ENCODE data around the gene PSMD11.

DNA sequence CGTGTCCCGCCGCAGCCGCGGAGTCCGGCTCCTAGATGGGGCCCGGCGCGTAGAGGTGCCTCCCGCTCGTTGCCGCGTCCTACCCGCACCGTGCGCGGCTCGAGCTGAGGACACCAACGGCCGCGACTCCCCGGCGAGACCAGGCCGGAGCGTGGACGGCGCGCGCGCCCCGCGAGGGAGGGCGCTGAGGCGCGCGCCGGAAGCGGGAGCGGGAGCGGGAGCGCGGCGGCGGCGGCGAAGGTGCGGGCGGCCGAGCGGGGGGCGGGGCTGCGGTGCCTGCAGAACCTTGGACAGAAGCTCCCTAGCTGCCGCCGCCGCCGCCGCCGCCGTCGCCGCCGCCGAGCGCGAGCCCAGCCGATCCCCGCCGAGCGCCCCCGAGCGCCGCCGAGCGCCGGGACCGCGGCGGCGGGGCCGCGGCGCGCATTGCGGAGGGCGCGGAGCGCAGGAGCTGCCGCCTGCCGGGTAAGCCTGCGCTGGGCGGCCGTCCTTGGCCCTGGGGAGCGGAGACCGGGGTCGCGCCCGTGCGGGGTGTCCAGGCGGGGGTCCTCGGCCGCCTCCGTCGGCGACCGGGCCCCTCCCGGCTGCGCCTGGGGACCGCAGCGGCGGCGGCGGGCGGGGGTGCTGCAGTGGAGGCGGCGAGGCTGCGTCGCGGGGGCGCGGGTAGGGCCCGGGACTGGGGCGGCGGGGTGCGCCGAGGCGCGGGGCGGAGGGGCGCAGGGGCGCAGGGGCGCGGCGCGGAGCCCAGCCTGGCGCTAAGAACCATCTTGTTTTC lies 42.6 kb downstream of the PSMD11 start, which contains the start of gene CDK5R1:
- TF ChIP-seq POLR2A (IDR thresholded peaks at IDR 0.05) = no peak
- TF ChIP-seq, protein P1, sequence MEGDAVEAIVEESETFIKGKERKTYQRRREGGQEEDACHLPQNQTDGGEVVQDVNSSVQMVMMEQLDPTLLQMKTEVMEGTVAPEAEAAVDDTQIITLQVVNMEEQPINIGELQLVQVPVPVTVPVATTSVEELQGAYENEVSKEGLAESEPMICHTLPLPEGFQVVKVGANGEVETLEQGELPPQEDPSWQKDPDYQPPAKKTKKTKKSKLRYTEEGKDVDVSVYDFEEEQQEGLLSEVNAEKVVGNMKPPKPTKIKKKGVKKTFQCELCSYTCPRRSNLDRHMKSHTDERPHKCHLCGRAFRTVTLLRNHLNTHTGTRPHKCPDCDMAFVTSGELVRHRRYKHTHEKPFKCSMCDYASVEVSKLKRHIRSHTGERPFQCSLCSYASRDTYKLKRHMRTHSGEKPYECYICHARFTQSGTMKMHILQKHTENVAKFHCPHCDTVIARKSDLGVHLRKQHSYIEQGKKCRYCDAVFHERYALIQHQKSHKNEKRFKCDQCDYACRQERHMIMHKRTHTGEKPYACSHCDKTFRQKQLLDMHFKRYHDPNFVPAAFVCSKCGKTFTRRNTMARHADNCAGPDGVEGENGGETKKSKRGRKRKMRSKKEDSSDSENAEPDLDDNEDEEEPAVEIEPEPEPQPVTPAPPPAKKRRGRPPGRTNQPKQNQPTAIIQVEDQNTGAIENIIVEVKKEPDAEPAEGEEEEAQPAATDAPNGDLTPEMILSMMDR (IDR thresholded peaks at IDR 0.05) = no peak
